Suprapubic skin (tissue), 4 donors: ENCODE measurements around the gene CLASP1. TPM values are rescaled to one million over a fixed set of nuclear protein-coding genes. Genes with fewer than 3 reads are reported as not detected.

Experiments used
- DNase-seq, 2 donors: peaks; one replicate each; pipeline ENCODE4 v3.0.0-alpha.2; 2019; ENCODE audit warnings: low spot score in 2 of 2
- H3K27ac ChIP-seq: fragments of 200-600 bp; sonication (generic); one replicate; pipeline ENCODE4 v1.5.1; 2019
- H3K27me3 ChIP-seq: fragments of 200-600 bp; sonication (generic); one replicate; pipeline ENCODE4 v1.5.1; 2019
- H3K36me3 ChIP-seq: fragments of 200-600 bp; sonication (generic); one replicate; pipeline ENCODE4 v1.5.1; 2019
- H3K4me1 ChIP-seq: fragments of 200-600 bp; sonication (generic); one replicate; pipeline ENCODE4 v1.5.1; 2019
- H3K4me3 ChIP-seq: fragments of 200-600 bp; sonication (generic); one replicate; pipeline ENCODE4 v1.5.1; 2019; ENCODE audit warnings: mild to moderate bottlenecking
- H3K9me3 ChIP-seq: fragments of 200-600 bp; sonication (generic); one replicate; pipeline ENCODE4 v1.5.1; 2019
- EP300 ChIP-seq: sonication (generic); formaldehyde crosslinking; IDR thresholded peaks from one replicate; pipeline ENCODE4 v1.6.1; 2017; ENCODE audit warnings: antibody characterized with exemption
- POLR2A ChIP-seq, 2 donors: fragments of 450-650 bp; IDR thresholded peaks; one replicate each; pipeline ENCODE4 v1.6.1; 2017; ENCODE audit warnings: antibody characterized with exemption in 2 of 2, mild to moderate bottlenecking in 2 of 2, moderate library complexity in 2 of 2
- POLR2AphosphoS5 ChIP-seq, 3 donors: sonication (generic); formaldehyde crosslinking; IDR thresholded peaks; one replicate each; pipeline ENCODE4 v1.6.1; 2017; ENCODE audit warnings: antibody characterized with exemption in 3 of 3
- WGBS: methylation state at CpG from one replicate; pipeline ENCODE4 v1.1.5; 2018; 5-methylcytosine and 5-hydroxymethylcytosine counted together
- total RNA-seq, 4 donors: library from RNA; depleted of rRNA; stranded (reverse); fragments of >200 nt; gene quantifications; one replicate each; pipeline ENCODE4 v1.1.0, GENCODE V29; 2016
- TF ChIP-seq, protein P1 (sequence below), 2 donors: fragments of 200-600 bp in 1 of 2; fragments of 450-650 bp in 1 of 2; sonication (generic) in 1 of 2; IDR thresholded peaks; one replicate each; pipeline ENCODE4 v1.5.1; 2016 to 2019; ENCODE audit warnings: antibody characterized with exemption in 2 of 2, mild to moderate bottlenecking in 1 of 2, moderate library complexity in 1 of 2

CLASP1 gene
- total RNA-seq, 4 donors from 2014 or later = 53.3 to 99.5 (median 67.6) TPM

DNA sequence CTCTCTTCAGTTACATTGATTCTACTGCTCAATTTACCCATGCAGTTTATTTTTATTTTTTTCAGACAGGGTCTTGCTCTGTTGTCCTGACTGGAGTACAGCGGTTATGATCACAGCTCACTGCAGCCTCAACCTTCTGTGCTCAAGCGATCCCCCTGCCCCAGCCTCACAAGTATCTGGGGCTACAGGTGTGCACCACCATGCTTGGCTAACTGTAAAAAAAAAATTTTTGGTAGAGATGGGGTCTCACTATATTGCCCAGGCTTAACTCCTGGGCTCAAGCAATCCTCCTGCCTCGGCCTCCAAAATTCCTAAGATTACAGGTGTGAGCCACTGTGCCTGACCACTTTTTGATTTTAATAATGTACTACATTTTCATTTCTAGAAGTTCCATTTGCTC is 212.3 kb downstream of the CLASP1 start:
- H3K27ac ChIP-seq = no peak overlapping the region
- no peaks in the 10 kb centered on the region for H3K27me3 ChIP-seq
- TF ChIP-seq POLR2AphosphoS5 (IDR thresholded peaks at IDR 0.05) (no peak), POLR2A (IDR thresholded peaks at IDR 0.05) (no peak), EP300 (no peak)
- TF ChIP-seq, protein P1, sequence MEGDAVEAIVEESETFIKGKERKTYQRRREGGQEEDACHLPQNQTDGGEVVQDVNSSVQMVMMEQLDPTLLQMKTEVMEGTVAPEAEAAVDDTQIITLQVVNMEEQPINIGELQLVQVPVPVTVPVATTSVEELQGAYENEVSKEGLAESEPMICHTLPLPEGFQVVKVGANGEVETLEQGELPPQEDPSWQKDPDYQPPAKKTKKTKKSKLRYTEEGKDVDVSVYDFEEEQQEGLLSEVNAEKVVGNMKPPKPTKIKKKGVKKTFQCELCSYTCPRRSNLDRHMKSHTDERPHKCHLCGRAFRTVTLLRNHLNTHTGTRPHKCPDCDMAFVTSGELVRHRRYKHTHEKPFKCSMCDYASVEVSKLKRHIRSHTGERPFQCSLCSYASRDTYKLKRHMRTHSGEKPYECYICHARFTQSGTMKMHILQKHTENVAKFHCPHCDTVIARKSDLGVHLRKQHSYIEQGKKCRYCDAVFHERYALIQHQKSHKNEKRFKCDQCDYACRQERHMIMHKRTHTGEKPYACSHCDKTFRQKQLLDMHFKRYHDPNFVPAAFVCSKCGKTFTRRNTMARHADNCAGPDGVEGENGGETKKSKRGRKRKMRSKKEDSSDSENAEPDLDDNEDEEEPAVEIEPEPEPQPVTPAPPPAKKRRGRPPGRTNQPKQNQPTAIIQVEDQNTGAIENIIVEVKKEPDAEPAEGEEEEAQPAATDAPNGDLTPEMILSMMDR (IDR thresholded peaks at IDR 0.05) = no peak
- H3K36me3 ChIP-seq = peaks cover 8% of the 10 kb centered on the region
- H3K4me3 ChIP-seq = no peak overlapping the region
- no peaks in the 10 kb centered on the region for H3K9me3 ChIP-seq
- DNase-seq = no peak
- WGBS = 99% methylated on average over 3 of the region's 3 CpGs
- H3K4me1 ChIP-seq = no peaks in the 10 kb centered on the region

DNA sequence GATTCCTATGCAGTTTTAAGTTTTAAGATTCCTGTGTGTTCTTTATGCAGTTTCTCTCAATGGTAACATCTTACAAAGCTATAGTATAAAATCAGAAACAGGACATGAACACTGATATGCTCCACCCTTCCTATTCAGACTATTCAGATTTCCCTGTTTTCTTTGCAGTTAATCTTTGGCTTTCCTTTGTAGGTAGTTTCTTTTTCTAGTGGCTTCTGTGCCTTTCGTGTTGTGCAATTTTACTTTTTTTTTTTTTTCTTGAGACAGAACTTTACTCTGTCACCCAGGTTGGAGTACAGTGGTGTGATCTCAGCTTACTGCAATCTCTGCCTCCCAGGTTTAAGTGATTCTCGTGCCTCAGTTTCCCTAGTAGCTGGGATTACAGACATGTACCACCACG is 213.5 kb downstream of the CLASP1 start:
- peaks cover 6% of the 10 kb centered on the region for H3K36me3 ChIP-seq
- TF ChIP-seq, protein P1 (IDR thresholded peaks at IDR 0.05) = no peak
- TF ChIP-seq POLR2A (IDR thresholded peaks at IDR 0.05) = no peak
- TF ChIP-seq POLR2AphosphoS5 (IDR thresholded peaks at IDR 0.05) = no peak
- TF ChIP-seq EP300 = no peak
- no peaks in the 10 kb centered on the region for H3K4me1 ChIP-seq
- no peaks in the 10 kb centered on the region for H3K27me3 ChIP-seq
- no peaks in the 10 kb centered on the region for H3K9me3 ChIP-seq
- H3K4me3 ChIP-seq = no peak overlapping the region
- 97% methylated on average over 3 of the region's 3 CpGs for WGBS
- no peak overlapping the region for H3K27ac ChIP-seq
- DNase-seq = no peak

DNA sequence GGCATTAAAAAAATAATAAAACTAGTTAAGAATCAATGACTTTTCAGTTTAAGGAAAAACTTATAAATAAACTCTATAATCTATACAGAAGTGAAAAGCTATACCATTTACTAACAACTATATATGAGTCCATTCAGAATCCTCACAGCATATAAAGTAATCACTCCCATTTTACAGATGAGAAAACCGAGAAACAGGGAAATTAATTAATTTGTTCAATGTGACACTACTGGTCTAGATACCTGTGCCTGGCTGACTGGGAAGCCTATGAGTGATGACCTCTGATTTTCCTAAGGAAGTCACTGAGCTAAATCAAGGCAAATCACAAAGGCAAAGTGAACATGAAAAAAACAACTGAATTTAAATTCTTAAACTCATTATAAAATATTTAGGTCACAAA is 218.0 kb downstream of the CLASP1 start:
- DNase-seq = no peak

DNA sequence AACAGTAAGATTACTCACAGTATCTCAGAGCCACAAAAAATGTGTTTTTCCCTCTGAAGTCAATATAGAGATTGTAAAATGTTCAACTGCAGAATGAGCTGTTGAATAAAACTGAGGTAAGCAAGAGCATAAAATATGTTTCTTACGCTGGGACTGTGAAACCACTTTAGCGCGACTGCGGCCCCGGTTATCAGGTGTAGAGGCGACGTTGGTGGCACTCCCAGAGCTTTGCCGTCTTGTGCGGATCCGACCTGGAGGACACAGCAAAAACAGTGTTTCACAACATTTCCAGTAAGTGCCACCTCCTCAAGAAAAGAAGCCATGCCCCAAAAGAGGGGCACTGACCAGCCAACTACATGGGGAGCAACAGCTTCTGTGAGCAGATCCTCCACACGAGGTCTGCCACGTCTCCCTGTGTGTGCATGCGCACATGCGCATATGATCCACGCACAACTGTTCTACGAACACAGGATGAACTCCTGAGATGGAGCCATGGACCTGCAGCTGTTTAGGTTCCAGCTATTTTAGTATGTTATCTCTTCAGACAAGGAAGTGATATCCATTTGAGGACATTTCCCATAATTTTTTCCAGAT is 219.2 kb downstream of the CLASP1 start:
- peaks cover 34% of the 10 kb centered on the region for H3K36me3 ChIP-seq
- H3K9me3 ChIP-seq = no peaks in the 10 kb centered on the region
- TF ChIP-seq, protein P1 (IDR thresholded peaks at IDR 0.05) = no peak
- TF ChIP-seq POLR2A (IDR thresholded peaks at IDR 0.05) (no peak), POLR2AphosphoS5 (IDR thresholded peaks at IDR 0.05) (no peak), EP300 (no peak)
- H3K27me3 ChIP-seq = no peaks in the 10 kb centered on the region
- no peak overlapping the region for H3K4me3 ChIP-seq
- no peak for DNase-seq
- no peak overlapping the region for H3K27ac ChIP-seq
- WGBS = 94% methylated on average over 16 of the region's 16 CpGs
- no peaks in the 10 kb centered on the region for H3K4me1 ChIP-seq

More for the DNA sequence above, 218.0 kb downstream of the CLASP1 start:
- Histone ChIP-seq H3K9me3 (no peaks in the 10 kb centered on the region), H3K4me1 (no peaks in the 10 kb centered on the region), H3K27ac (no peak overlapping the region), H3K27me3 (no peaks in the 10 kb centered on the region), H3K4me3 (no peak overlapping the region), H3K36me3 (peaks cover 24% of the 10 kb centered on the region)
- TF ChIP-seq POLR2AphosphoS5 (IDR thresholded peaks at IDR 0.05) (no peak), POLR2A (IDR thresholded peaks at IDR 0.05) (no peak), EP300 (no peak)
- TF ChIP-seq, protein P1 (IDR thresholded peaks at IDR 0.05) = no peak
- WGBS = 88% methylated on average over 1 of the region's 1 CpG

DNA sequence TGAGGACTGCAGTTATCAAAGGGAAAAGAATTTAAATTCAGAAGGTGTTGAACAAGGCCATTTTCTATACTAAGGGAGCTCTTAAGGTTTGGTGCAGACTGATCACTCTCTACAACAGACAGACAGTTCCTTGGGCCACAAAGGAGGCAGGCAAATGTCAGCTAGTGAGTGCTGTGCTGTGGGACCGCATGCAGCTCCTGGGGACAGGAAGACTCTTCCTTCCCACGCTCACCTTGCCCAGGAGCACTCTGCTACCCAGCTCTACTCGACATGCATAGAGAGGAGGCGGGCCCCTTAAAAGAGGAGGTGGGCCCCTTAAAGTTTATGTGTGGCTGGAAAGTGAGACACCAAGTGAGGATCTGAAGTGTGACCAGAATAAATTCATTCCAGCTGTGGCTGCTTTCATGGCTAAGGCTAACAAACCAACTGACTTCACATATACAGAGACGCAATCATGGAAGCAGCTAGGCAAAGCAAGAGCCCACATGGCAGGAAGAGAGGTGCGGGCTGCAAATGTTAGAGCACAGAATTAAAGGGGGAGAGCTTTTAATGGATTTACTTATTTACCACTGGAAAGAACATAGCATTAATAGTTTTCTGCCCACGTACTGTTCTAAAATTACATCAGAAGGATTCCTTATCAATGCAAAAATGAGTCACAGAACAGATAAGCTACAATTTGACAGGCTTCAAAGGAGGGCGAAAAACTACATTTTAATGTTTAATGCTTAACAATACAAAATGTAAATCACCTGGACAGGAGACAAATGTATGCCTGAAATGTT is 220.0 kb downstream of the CLASP1 start:
- H3K27me3 ChIP-seq = no peaks in the 10 kb centered on the region
- no peak for TF ChIP-seq EP300
- TF ChIP-seq, protein P1 (IDR thresholded peaks at IDR 0.05) = no peak
- TF ChIP-seq POLR2AphosphoS5 (IDR thresholded peaks at IDR 0.05) = no peak
- no peak for TF ChIP-seq POLR2A (IDR thresholded peaks at IDR 0.05)
- H3K4me3 ChIP-seq = no peak overlapping the region
- no peaks in the 10 kb centered on the region for H3K9me3 ChIP-seq
- no peak for DNase-seq
- H3K4me1 ChIP-seq = no peaks in the 10 kb centered on the region
- WGBS = 86% methylated on average over 8 of the region's 8 CpGs
- H3K27ac ChIP-seq = no peak overlapping the region
- H3K36me3 ChIP-seq = peaks cover 37% of the 10 kb centered on the region
